SU-DHL-6 (cell line): ENCODE measurements around the gene TCERG1.

Experiments used
- H2AFZ ChIP-seq: fragments of 200-600 bp; sonication (generic); 2 replicates; pipeline ENCODE4 v1.6.1; 2014; ENCODE audit warnings: low read depth, mild to moderate bottlenecking, moderate library complexity, mixed read lengths, antibody characterized with exemption, low read length; ENCODE audit not compliant: severe bottlenecking
- H3F3A ChIP-seq: fragments of 200-600 bp; shearing (Covaris generic); 2 replicates; pipeline ENCODE4 v1.6.0; 2016; ENCODE audit warnings: antibody characterized with exemption, mild to moderate bottlenecking; ENCODE audit not compliant: insufficient read depth
- H3K27ac ChIP-seq: fragments of 200-600 bp; sonication (generic); 2 replicates; pipeline ENCODE4 v1.5.1; 2016; ENCODE audit warnings: low read depth, mild to moderate bottlenecking, low read length, moderate library complexity, mixed read lengths
- H3K27me3 ChIP-seq: fragments of 200-600 bp; sonication (generic), shearing (Covaris generic); 2 replicates; pipeline ENCODE4 v1.6.0; 2014; ENCODE audit warnings: mild to moderate bottlenecking, low read length
- H3K36me3 ChIP-seq: fragments of 200-600 bp; sonication (generic); 2 replicates; pipeline ENCODE4 v1.6.1; 2014; ENCODE audit warnings: mild to moderate bottlenecking, low read length, mixed read lengths
- H3K4me2 ChIP-seq: fragments of 300-600, 200-600 bp; shearing (Covaris generic), sonication (generic); 2 replicates; pipeline ENCODE4 v1.6.0; 2014; ENCODE audit warnings: low read length, low read depth, mild to moderate bottlenecking; ENCODE audit not compliant: poor library complexity, severe bottlenecking
- H3K4me3 ChIP-seq: fragments of 200-600 bp; sonication (generic); 2 replicates; pipeline ENCODE4 v1.5.1; 2014; ENCODE audit warnings: antibody characterized with exemption, low read length, mild to moderate bottlenecking, mixed read lengths; ENCODE audit not compliant: insufficient read depth, poor library complexity, severe bottlenecking
- H3K79me2 ChIP-seq: fragments of 200-600 bp; sonication (generic); 2 replicates; pipeline ENCODE4 v1.6.1; 2014; ENCODE audit warnings: mild to moderate bottlenecking, low read length, moderate library complexity; ENCODE audit not compliant: insufficient read depth
- H3K9ac ChIP-seq: fragments of 200-600 bp; sonication (generic); 2 replicates; pipeline ENCODE4 v1.7.0; 2014; ENCODE audit warnings: mild to moderate bottlenecking, low read length
- H3K9me2 ChIP-seq: fragments of 200-600 bp; sonication (generic); replicated peaks from 2 replicates; pipeline ENCODE4 v1.6.1; 2014; ENCODE audit warnings: low read length; ENCODE audit not compliant: insufficient read depth
- H3K9me3 ChIP-seq: fragments of 200-600 bp; sonication (generic); 2 replicates; pipeline ENCODE4 v1.6.1; 2014; ENCODE audit warnings: low read length, mixed read lengths; ENCODE audit not compliant: insufficient read depth
- H4K20me1 ChIP-seq: fragments of 200-600 bp; sonication (generic); 2 replicates; pipeline ENCODE4 v1.6.1; 2014; ENCODE audit warnings: low read depth, mild to moderate bottlenecking, antibody characterized with exemption, low read length, moderate library complexity, mixed read lengths
- CTCF ChIP-seq: fragments of 200-600 bp; sonication (generic); IDR thresholded peaks from one replicate; pipeline ENCODE4 v1.5.1; 2017; ENCODE audit warnings: antibody characterized with exemption, mild to moderate bottlenecking, low read length, moderate library complexity; ENCODE audit not compliant: insufficient read depth, poor library complexity, severe bottlenecking
- EZH2phosphoT487 ChIP-seq: fragments of 200-600 bp; sonication (generic), shearing (Covaris generic); conservative IDR thresholded peaks from 2 replicates; pipeline ENCODE4 v1.6.1; 2018; ENCODE audit warnings: mild to moderate bottlenecking, antibody characterized with exemption, low read length, moderate library complexity, mixed read lengths

Gene TCERG1

DNA sequence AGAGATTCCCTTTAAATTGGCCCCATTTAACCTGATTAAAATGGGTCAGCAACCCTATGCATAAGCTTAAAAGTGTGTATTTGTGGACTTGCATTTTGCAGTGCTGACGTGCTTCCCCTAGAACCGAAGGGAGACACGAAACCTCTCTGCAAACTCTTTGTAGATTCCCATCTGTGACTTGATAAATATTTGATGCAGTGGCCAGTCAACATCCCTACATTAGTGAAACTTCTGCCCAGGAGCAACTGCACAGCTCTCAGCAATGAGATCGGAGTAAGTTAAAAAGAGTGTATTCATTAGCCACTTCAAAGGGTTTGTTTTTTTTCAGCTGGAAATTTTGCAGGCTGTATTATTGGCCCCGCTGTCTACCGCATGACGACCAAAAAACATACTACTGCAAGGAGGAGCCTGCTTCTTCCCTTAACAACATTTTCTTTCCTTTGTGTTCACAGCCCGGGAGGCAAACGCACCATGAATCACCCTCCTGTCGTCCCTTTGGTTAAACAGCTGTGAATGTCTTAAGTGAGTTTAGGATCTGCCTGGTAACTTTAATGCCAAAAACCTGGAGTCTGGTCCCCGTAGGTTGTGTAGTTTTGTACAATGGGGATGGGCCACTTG, 38.0 kb upstream of the TCERG1 start:
- H2AFZ ChIP-seq = no peak overlapping the region
- H3F3A ChIP-seq = no peaks in the 10 kb centered on the region
- no peak overlapping the region for H3K27ac ChIP-seq
- no peak for TF ChIP-seq CTCF
- TF ChIP-seq EZH2phosphoT487 = no peak
- H4K20me1 ChIP-seq = no peaks in the 10 kb centered on the region
- H3K4me3 ChIP-seq = no peak overlapping the region
- no peak overlapping the region for H3K9ac ChIP-seq
- no peaks in the 10 kb centered on the region for H3K79me2 ChIP-seq
- no peak overlapping the region for H3K4me2 ChIP-seq
- no peaks in the 10 kb centered on the region for H3K9me3 ChIP-seq
- H3K36me3 ChIP-seq = no peaks in the 10 kb centered on the region
- H3K9me2 ChIP-seq = no peaks in the 10 kb centered on the region
- no peaks in the 10 kb centered on the region for H3K27me3 ChIP-seq

DNA sequence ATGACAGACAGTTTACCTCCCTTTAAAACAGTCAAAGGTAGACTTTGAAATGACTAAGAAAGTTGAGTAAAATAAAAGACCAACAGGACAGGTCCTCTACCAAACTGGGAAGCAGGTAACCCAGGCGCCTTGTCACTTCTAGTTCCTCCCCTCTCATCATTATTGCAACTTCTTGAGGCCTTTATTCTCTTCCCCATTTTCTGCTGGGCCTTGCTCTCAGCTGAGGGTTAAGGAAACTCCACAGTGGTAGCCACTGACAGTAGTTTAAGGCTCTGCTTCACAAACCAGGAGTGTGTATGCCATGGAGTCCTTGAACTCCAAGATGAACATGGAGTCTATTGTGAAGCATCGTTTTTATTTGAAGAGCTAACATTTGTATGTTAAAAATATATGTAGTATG, 36.9 kb upstream of the TCERG1 start:
- Histone ChIP-seq H3K27me3 (no peaks in the 10 kb centered on the region), H3K9ac (no peak overlapping the region), H3K4me3 (no peak overlapping the region), H3K9me3 (no peaks in the 10 kb centered on the region), H3K79me2 (no peaks in the 10 kb centered on the region), H3K27ac (no peak overlapping the region), H3K9me2 (no peaks in the 10 kb centered on the region), H3K4me2 (no peak overlapping the region), H3K36me3 (no peaks in the 10 kb centered on the region), H2AFZ (no peak overlapping the region), H3F3A (no peaks in the 10 kb centered on the region), H4K20me1 (no peaks in the 10 kb centered on the region)
- TF ChIP-seq CTCF (no peak), EZH2phosphoT487 (no peak)

DNA sequence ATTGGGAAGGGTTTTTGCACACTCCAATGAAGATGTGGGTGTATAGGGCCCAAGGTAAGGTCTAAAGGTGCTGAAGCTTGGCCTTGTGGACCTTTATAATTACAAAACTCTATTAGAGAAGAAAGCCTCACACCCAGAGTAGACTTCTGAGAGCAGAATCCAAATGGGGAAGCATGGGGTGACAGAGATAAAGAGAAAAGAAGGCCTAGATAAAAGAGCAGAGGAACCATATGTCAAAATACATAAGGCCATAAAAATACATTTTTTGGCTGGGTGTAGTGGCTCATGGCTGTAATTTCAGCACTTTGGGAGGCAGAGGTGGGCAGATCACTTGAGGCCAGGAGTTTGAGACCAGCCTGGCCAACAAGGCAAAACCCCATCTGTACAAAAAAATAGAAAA, 27.4 kb upstream of the TCERG1 start:
- H3K9me3 ChIP-seq = no peaks in the 10 kb centered on the region
- no peaks in the 10 kb centered on the region for H3K9me2 ChIP-seq
- no peaks in the 10 kb centered on the region for H3K36me3 ChIP-seq
- no peak overlapping the region for H3K27ac ChIP-seq
- H3K4me3 ChIP-seq = no peak overlapping the region
- H3K9ac ChIP-seq = no peak overlapping the region
- no peak overlapping the region for H2AFZ ChIP-seq
- no peak for TF ChIP-seq EZH2phosphoT487
- no peak for TF ChIP-seq CTCF
- no peak overlapping the region for H3K4me2 ChIP-seq
- no peaks in the 10 kb centered on the region for H3K27me3 ChIP-seq
- H3F3A ChIP-seq = no peaks in the 10 kb centered on the region
- no peaks in the 10 kb centered on the region for H4K20me1 ChIP-seq
- no peaks in the 10 kb centered on the region for H3K79me2 ChIP-seq
